Keratinocyte (primary cell): ENCODE measurements around the gene FLNA. TPM values are rescaled to one million over a fixed set of nuclear protein-coding genes. Genes with fewer than 3 reads are reported as not detected.

Source experiments
- DNase-seq: peaks from one replicate; pipeline ENCODE4 v3.0.0-alpha.2; 2011; ENCODE audit warnings: low read depth, missing footprints, low spot score
- FAIRE-seq: peaks from 2 replicates; lab custom pipeline; 2011; peaks lifted over from hg19 to GRCh38; lab: Jason Lieb, UNC
- H2AFZ ChIP-seq: 2 replicates; pipeline ENCODE4 v1.6.0; 2012; ENCODE audit warnings: low read length, control low read depth, inconsistent platforms; ENCODE audit not compliant: control insufficient read depth
- H3K27ac ChIP-seq: 2 replicates; pipeline ENCODE4 v1.5.1; 2011; ENCODE audit warnings: low read length; ENCODE audit not compliant: control insufficient read depth, insufficient read depth
- H3K27me3 ChIP-seq: 3 replicates; pipeline ENCODE4 v1.6.0; 2011; ENCODE audit warnings: low read length; ENCODE audit not compliant: control insufficient read depth, insufficient read depth; ENCODE audit errors: extremely low read depth
- H3K36me3 ChIP-seq, 2 experiments: 2 replicates in 1 of 2; 3 replicates in 1 of 2; pipeline ENCODE4 v1.5.1; 2011; ENCODE audit warnings: low read length in 2 of 2, mild to moderate bottlenecking in 1 of 2; ENCODE audit not compliant: control insufficient read depth in 2 of 2, insufficient read depth in 2 of 2; ENCODE audit errors: extremely low read depth in 1 of 2
- H3K4me1 ChIP-seq: 3 replicates; pipeline ENCODE4 v1.5.1; 2011; ENCODE audit warnings: low read length; ENCODE audit not compliant: control insufficient read depth, insufficient read depth; ENCODE audit errors: extremely low read depth
- H3K4me2 ChIP-seq: 3 replicates; pipeline ENCODE4 v1.6.0; 2011; ENCODE audit warnings: low read depth, low read length; ENCODE audit not compliant: control insufficient read depth, insufficient read depth; ENCODE audit errors: extremely low read depth
- H3K4me3 ChIP-seq, 3 experiments: fragments of 200-600 bp in 1 of 3; sonication (generic) in 1 of 3; 2 replicates in 2 of 3; 3 replicates in 1 of 3; pipeline ENCODE4 v1.5.1; 2011 to 2016; ENCODE audit warnings: low read length in 3 of 3, mild to moderate bottlenecking in 3 of 3, control low read depth in 2 of 3, inconsistent platforms in 1 of 3, low read depth in 1 of 3, mixed read lengths in 1 of 3, mixed run types in 1 of 3, moderate library complexity in 1 of 3; ENCODE audit not compliant: control insufficient read depth in 2 of 3, insufficient read depth in 2 of 3; ENCODE audit errors: extremely low read depth in 1 of 3
- H3K79me2 ChIP-seq: 2 replicates; pipeline ENCODE4 v1.6.0; 2012; ENCODE audit warnings: low read length; ENCODE audit not compliant: control insufficient read depth, insufficient read depth
- H3K9ac ChIP-seq: 3 replicates; pipeline ENCODE4 v1.6.0; 2011; ENCODE audit warnings: low read length; ENCODE audit not compliant: control insufficient read depth, insufficient read depth; ENCODE audit errors: extremely low read depth
- H3K9me1 ChIP-seq: 3 replicates; pipeline ENCODE4 v1.6.0; 2011; ENCODE audit warnings: low read length; ENCODE audit not compliant: control insufficient read depth, insufficient read depth; ENCODE audit errors: extremely low read depth
- H3K9me3 ChIP-seq: 2 replicates; pipeline ENCODE4 v1.5.1; 2012; ENCODE audit warnings: low read depth, low read length; ENCODE audit not compliant: control insufficient read depth
- H4K20me1 ChIP-seq: 3 replicates; pipeline ENCODE4 v1.6.0; 2011; ENCODE audit warnings: low read length; ENCODE audit not compliant: control insufficient read depth, insufficient read depth; ENCODE audit errors: extremely low read depth
- EZH2 ChIP-seq: IDR thresholded peaks from one replicate; pipeline ENCODE4 v1.6.1; 2012; ENCODE audit warnings: inconsistent platforms, mild to moderate bottlenecking, low read length, moderate library complexity
- dilution Hi-C: fragments of 300-500 bp; cut with MboI; formaldehyde crosslinking; loops from one replicate; pipeline ENCODE4 v1.7.0; 2020; ENCODE audit warnings: low sequenced_read_pairs; ENCODE audit not compliant: extremely low pct_ligation_motif_present
- polyA plus RNA-seq, 5 experiments: library from polyadenylated mRNA; depleted of rRNA in 3 of 5; stranded (reverse) in 3 of 5; stranded (forward) in 1 of 5; unstranded in 1 of 5; fragments of >200 nt; gene quantifications; 1 replicate in 1 of 5; 2 replicates in 3 of 5; 3 replicates in 1 of 5; pipeline versions ENCODE4 v1.2.1 to v1.2.3, GENCODE V29; 2011 to 2012; ENCODE audit warnings: missing spikeins in 2 of 5, low read depth in 1 of 5, low replicate concordance in 1 of 5
- TF ChIP-seq, protein P1 (sequence below), 3 experiments: IDR thresholded peaks in 1 of 3; conservative IDR thresholded peaks in 1 of 3; optimal IDR thresholded peaks in 1 of 3; 2 replicates in 2 of 3; 3 replicates in 1 of 3; pipeline versions ENCODE3 to v1.5.1; 2011; ENCODE audit warnings: low read length in 3 of 3, mild to moderate bottlenecking in 3 of 3, moderate library complexity in 2 of 3, control low read depth in 1 of 3, inconsistent platforms in 1 of 3; ENCODE audit not compliant: insufficient read depth in 2 of 3; ENCODE audit errors: extremely low read depth in 1 of 3

FLNA gene
- polyA plus RNA-seq, 1 donor (not counting 4 experiments of a cell fraction or from before 2014, with no cell fraction given), result 245 TPM

DNA sequence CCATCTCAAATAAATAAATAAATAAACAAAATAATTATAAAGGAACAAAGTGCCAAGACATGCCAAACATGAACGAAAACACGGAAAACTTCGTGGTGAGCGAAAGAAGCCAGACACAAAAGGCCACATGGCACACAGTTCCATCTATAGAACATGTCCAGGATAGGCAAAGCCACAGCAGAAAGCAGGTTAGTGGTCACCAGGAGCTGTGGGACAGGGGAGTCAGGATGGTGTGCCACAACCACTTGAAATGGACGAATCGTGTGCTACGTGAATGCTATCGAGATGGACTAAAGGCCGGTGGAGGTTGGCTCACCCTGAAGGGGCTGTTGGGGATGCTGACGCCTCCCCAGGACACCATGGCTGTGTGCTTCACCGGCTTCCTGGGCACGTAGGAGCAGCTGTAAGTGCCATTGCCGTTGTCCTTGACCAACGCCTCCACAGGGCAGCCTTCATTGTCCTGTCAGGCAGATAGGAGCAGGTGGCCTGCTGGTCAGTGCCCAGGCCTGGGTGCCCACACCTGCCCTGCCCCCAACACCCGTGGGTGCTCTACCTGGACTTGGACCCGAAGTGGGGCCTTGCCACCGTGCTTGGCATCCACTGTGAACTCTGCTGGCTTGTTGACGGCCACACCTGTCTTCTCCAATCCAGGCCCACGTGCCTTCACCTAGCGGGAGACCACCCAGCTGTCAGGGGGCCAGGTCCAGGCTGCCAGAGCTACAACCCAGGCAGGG lies 10.6 kb downstream of the FLNA start:
- peaks cover 81% of the 10 kb centered on the region for H3K79me2 ChIP-seq
- peaks cover 16 to 26% of the 10 kb centered on the region in 2 experiments for H3K36me3 ChIP-seq
- peaks cover 38% of the 10 kb centered on the region for H4K20me1 ChIP-seq
- dilution Hi-C loops, result no loop called here
- H3K4me3 ChIP-seq, result no peak overlapping the region
- no peak overlapping the region for H3K4me2 ChIP-seq
- DNase-seq (no peak), FAIRE-seq (no peak)
- H3K27me3 ChIP-seq, result no peaks in the 10 kb centered on the region
- H3K27ac ChIP-seq, result no peak overlapping the region
- no peak for TF ChIP-seq EZH2
- no peak overlapping the region for H2AFZ ChIP-seq
- peaks cover 16% of the 10 kb centered on the region for H3K4me1 ChIP-seq
- H3K9ac ChIP-seq, result no peak overlapping the region
- H3K9me1 ChIP-seq, result no peaks in the 10 kb centered on the region
- no peaks in the 10 kb centered on the region for H3K9me3 ChIP-seq

DNA sequence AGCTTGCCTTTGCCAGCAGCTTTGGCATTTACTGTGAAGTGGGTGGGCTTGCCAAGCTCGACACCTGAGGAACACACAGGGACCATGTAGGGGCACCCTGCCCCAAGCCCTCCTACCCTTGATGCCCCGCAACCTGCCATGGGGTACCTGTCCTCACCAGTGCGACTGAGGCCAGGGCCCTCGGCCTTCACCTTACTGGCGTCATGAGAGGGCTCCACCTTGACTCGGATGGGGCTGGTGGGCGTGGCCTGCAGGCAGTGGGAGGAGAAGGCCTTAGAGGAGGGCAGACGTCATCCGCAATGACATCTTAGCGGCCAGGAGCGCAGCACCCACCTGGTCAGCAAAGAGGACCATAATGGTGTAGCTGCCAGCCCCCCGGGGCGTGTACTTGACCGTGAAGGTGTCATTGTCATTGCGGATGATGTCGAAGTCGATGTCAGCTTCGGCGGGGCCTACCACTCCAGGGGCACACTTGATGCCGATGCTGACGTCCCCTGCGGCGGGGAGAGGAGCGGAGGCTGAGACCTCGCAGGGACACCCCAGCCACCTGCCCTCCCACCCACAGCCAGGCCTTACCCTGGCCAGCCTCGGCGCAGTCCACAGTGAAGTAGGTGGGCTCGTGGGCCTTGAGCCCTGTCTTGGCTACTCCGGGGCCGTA lies 12.2 kb downstream of the FLNA start:
- no peak overlapping the region for H3K27ac ChIP-seq
- no peak for TF ChIP-seq EZH2
- TF ChIP-seq, protein P1, sequence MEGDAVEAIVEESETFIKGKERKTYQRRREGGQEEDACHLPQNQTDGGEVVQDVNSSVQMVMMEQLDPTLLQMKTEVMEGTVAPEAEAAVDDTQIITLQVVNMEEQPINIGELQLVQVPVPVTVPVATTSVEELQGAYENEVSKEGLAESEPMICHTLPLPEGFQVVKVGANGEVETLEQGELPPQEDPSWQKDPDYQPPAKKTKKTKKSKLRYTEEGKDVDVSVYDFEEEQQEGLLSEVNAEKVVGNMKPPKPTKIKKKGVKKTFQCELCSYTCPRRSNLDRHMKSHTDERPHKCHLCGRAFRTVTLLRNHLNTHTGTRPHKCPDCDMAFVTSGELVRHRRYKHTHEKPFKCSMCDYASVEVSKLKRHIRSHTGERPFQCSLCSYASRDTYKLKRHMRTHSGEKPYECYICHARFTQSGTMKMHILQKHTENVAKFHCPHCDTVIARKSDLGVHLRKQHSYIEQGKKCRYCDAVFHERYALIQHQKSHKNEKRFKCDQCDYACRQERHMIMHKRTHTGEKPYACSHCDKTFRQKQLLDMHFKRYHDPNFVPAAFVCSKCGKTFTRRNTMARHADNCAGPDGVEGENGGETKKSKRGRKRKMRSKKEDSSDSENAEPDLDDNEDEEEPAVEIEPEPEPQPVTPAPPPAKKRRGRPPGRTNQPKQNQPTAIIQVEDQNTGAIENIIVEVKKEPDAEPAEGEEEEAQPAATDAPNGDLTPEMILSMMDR (optimal IDR thresholded peaks at IDR 0.05 in 1 of 3, IDR thresholded peaks at IDR 0.05 in 1 of 3, conservative IDR thresholded peaks at IDR 0.05 in 1 of 3; ENCODE audit: extremely low read depth in 1 of 3, insufficient read depth in 2 of 3, low read length in 3 of 3), result no peak
- no peaks in the 10 kb centered on the region for H3K9me3 ChIP-seq
- FAIRE-seq, result no peak
- no peaks in the 10 kb centered on the region for H3K27me3 ChIP-seq
- H3K9ac ChIP-seq, result no peak overlapping the region
- no peak overlapping the region for H3K4me3 ChIP-seq
- no peak overlapping the region for H2AFZ ChIP-seq
- no peaks in the 10 kb centered on the region for H3K9me1 ChIP-seq
- H4K20me1 ChIP-seq, result peaks cover 46% of the 10 kb centered on the region
- H3K4me1 ChIP-seq, result peaks cover 4% of the 10 kb centered on the region
- peaks cover 79% of the 10 kb centered on the region for H3K79me2 ChIP-seq
- DNase-seq, result no peak
- H3K4me2 ChIP-seq, result no peak overlapping the region
- peaks cover 18 to 21% of the 10 kb centered on the region in 2 experiments for H3K36me3 ChIP-seq
- dilution Hi-C loops, result no loop called here
